HCT116 (cell line): ENCODE data around the gene NOC4L.

Source experiments
- CTCF ChIP-seq, 3 experiments: fragments of 200-600 bp in 1 of 3; sonication (generic) in 1 of 3; IDR thresholded peaks in 2 of 3; conservative IDR thresholded peaks in 1 of 3; 2 replicates each; pipeline ENCODE4 v1.5.1; 2012 to 2017; ENCODE audit warnings: low read depth in 2 of 3, low read length in 2 of 3, antibody characterized with exemption in 1 of 3, borderline replicate concordance in 1 of 3, control low read depth in 1 of 3, mild to moderate bottlenecking in 1 of 3, mixed read lengths in 1 of 3, mixed run types in 1 of 3, moderate library complexity in 1 of 3; ENCODE audit not compliant: insufficient read depth in 1 of 3
- EZH2 ChIP-seq: fragments of 200-600 bp; sonication (generic); IDR thresholded peaks from 2 replicates; pipeline ENCODE4 v1.6.1; 2017; ENCODE audit warnings: antibody characterized with exemption, mixed run types
- FOSL1 ChIP-seq: IDR thresholded peaks from 2 replicates; pipeline ENCODE4 v1.6.1; 2012; ENCODE audit warnings: low read depth
- POLR2A ChIP-seq: IDR thresholded peaks from 2 replicates; pipeline ENCODE4 v1.7.0; 2011; ENCODE audit warnings: borderline replicate concordance; ENCODE audit not compliant: insufficient read depth, insufficient read length; ENCODE audit errors: extremely low read depth
- POLR2AphosphoS5 ChIP-seq: IDR thresholded peaks from 2 replicates; pipeline ENCODE4 v1.6.1; 2011; ENCODE audit warnings: mild to moderate bottlenecking, low read depth, low read length, moderate library complexity
- RAD21 ChIP-seq: IDR thresholded peaks from 2 replicates; pipeline ENCODE4 v1.6.1; 2012; ENCODE audit warnings: low read depth, mild to moderate bottlenecking
- SP1 ChIP-seq: IDR thresholded peaks from 2 replicates; pipeline ENCODE4 v1.6.1; 2012; ENCODE audit warnings: low read depth
- YY1 ChIP-seq: IDR thresholded peaks from 2 replicates; pipeline ENCODE4 v1.6.1; 2011; ENCODE audit warnings: low read length, low read depth, moderate library complexity, mild to moderate bottlenecking; ENCODE audit not compliant: insufficient replicate concordance; ENCODE audit errors: extremely low read depth
- ZNF274 ChIP-seq: fragments of 200-500 bp; sonication (Bioruptor generic); IDR thresholded peaks from 2 replicates; pipeline ENCODE4 v1.6.1; 2014; ENCODE audit warnings: mild to moderate bottlenecking, low read depth, low read length, inconsistent platforms
- TF ChIP-seq, protein P1 (sequence below): IDR thresholded peaks from 2 replicates; pipeline ENCODE4 v1.6.1; 2012; ENCODE audit warnings: low read depth
- TF ChIP-seq, protein P2 (sequence below): IDR thresholded peaks from 2 replicates; pipeline ENCODE4 v1.6.1; 2012
- TF ChIP-seq, protein P3 (sequence below): IDR thresholded peaks from 2 replicates; pipeline ENCODE4 v1.6.1; 2012

GRCh38 chr12:132161036-132161781 is 17.0 kb downstream of the NOC4L start:
- TF ChIP-seq CTCF (IDR thresholded peaks at IDR 0.05 in 2 of 3, conservative IDR thresholded peaks at IDR 0.05 in 1 of 3; ENCODE audit: borderline replicate concordance in 1 of 3, insufficient read depth in 1 of 3, low read depth in 2 of 3, low read length in 2 of 3), result no peak
- no peak for TF ChIP-seq RAD21
- TF ChIP-seq, protein P1, sequence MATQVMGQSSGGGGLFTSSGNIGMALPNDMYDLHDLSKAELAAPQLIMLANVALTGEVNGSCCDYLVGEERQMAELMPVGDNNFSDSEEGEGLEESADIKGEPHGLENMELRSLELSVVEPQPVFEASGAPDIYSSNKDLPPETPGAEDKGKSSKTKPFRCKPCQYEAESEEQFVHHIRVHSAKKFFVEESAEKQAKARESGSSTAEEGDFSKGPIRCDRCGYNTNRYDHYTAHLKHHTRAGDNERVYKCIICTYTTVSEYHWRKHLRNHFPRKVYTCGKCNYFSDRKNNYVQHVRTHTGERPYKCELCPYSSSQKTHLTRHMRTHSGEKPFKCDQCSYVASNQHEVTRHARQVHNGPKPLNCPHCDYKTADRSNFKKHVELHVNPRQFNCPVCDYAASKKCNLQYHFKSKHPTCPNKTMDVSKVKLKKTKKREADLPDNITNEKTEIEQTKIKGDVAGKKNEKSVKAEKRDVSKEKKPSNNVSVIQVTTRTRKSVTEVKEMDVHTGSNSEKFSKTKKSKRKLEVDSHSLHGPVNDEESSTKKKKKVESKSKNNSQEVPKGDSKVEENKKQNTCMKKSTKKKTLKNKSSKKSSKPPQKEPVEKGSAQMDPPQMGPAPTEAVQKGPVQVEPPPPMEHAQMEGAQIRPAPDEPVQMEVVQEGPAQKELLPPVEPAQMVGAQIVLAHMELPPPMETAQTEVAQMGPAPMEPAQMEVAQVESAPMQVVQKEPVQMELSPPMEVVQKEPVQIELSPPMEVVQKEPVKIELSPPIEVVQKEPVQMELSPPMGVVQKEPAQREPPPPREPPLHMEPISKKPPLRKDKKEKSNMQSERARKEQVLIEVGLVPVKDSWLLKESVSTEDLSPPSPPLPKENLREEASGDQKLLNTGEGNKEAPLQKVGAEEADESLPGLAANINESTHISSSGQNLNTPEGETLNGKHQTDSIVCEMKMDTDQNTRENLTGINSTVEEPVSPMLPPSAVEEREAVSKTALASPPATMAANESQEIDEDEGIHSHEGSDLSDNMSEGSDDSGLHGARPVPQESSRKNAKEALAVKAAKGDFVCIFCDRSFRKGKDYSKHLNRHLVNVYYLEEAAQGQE, result no peak
- no peak for TF ChIP-seq EZH2
- TF ChIP-seq SP1, result no peak
- TF ChIP-seq, protein P2, sequence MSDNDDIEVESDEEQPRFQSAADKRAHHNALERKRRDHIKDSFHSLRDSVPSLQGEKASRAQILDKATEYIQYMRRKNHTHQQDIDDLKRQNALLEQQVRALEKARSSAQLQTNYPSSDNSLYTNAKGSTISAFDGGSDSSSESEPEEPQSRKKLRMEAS, result no peak
- no peak for TF ChIP-seq ZNF274
- TF ChIP-seq, protein P3, sequence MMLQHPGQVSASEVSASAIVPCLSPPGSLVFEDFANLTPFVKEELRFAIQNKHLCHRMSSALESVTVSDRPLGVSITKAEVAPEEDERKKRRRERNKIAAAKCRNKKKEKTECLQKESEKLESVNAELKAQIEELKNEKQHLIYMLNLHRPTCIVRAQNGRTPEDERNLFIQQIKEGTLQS, result no peak
- no peak for TF ChIP-seq POLR2A
- TF ChIP-seq POLR2AphosphoS5, result no peak
- no peak for TF ChIP-seq FOSL1
- TF ChIP-seq YY1, result no peak
